Neural cell (in vitro differentiated cells): ENCODE results near the gene RDH11. TPM values are rescaled to one million over a fixed set of nuclear protein-coding genes. Genes with fewer than 3 reads are reported as not detected.

Source experiments
- H2AFZ ChIP-seq: fragments of 200-600, 300-800 bp; sonication (generic), shearing (Covaris generic); 2 replicates; pipeline ENCODE4 v1.6.0; 2014; ENCODE audit warnings: low read depth, mild to moderate bottlenecking, antibody characterized with exemption, low read length, moderate library complexity
- H3F3A ChIP-seq: fragments of 200-600 bp; shearing (Covaris generic); 2 replicates; pipeline ENCODE4 v1.6.1; 2016; ENCODE audit warnings: mild to moderate bottlenecking, moderate library complexity, mixed read lengths, antibody characterized with exemption, low read length; ENCODE audit not compliant: insufficient read depth, poor library complexity, severe bottlenecking
- H3K27ac ChIP-seq: fragments of 200-600, 300-800 bp; sonication (generic), shearing (Covaris generic); 2 replicates; pipeline ENCODE4 v1.5.1; 2014; ENCODE audit warnings: mild to moderate bottlenecking, low read length, moderate library complexity
- H3K27me3 ChIP-seq: fragments of 300-800, 200-600 bp; sonication (generic), shearing (Covaris generic); 2 replicates; pipeline ENCODE4 v1.6.0; 2014; ENCODE audit warnings: mild to moderate bottlenecking, low read depth, low read length, moderate library complexity; ENCODE audit not compliant: insufficient read depth
- H3K36me3 ChIP-seq: fragments of 300-800, 200-600 bp; sonication (generic), shearing (Covaris generic); 2 replicates; pipeline ENCODE4 v1.5.1; 2014; ENCODE audit warnings: mild to moderate bottlenecking, antibody characterized with exemption, low read length, moderate library complexity; ENCODE audit not compliant: insufficient read depth
- H3K4me2 ChIP-seq: fragments of 300-800, 200-600 bp; sonication (generic), shearing (Covaris generic); 2 replicates; pipeline ENCODE4 v1.6.0; 2014; ENCODE audit warnings: mild to moderate bottlenecking, low read length
- H3K4me3 ChIP-seq: fragments of 300-800, 200-600 bp; sonication (generic), shearing (Covaris generic); 2 replicates; pipeline ENCODE4 v1.5.1; 2014; ENCODE audit warnings: mild to moderate bottlenecking, low read length, moderate library complexity
- H3K79me2 ChIP-seq: fragments of 200-600 bp; shearing (Covaris generic); replicated peaks from 2 replicates; pipeline ENCODE4 v1.6.0; 2014; ENCODE audit warnings: mild to moderate bottlenecking, low read length, moderate library complexity; ENCODE audit not compliant: insufficient read depth
- H3K9ac ChIP-seq: fragments of 300-800, 200-600 bp; sonication (generic), shearing (Covaris generic); 2 replicates; pipeline ENCODE4 v1.6.1; 2016; ENCODE audit warnings: mild to moderate bottlenecking, low read length, mixed read lengths
- H3K9me2 ChIP-seq: fragments of 200-600 bp; shearing (Covaris generic); 2 replicates; pipeline ENCODE4 v1.6.1; 2016; ENCODE audit warnings: mild to moderate bottlenecking, low read length, mixed read lengths; ENCODE audit not compliant: insufficient read depth
- H3K9me3 ChIP-seq: fragments of 200-600, 300-800 bp; sonication (generic), shearing (Covaris generic); 2 replicates; pipeline ENCODE4 v1.6.1; 2016; ENCODE audit warnings: mild to moderate bottlenecking, mixed run types, low read length, moderate library complexity, mixed read lengths
- H4K20me1 ChIP-seq: fragments of 200-600 bp; shearing (Covaris generic); 2 replicates; pipeline ENCODE4 v1.6.1; 2016; ENCODE audit warnings: mild to moderate bottlenecking, mixed run types; ENCODE audit not compliant: insufficient read depth
- CTCF ChIP-seq: fragments of 450-650 bp; IDR thresholded peaks from 2 replicates; pipeline ENCODE4 v1.5.1; 2014; ENCODE audit warnings: antibody characterized with exemption, mild to moderate bottlenecking, moderate library complexity; ENCODE audit not compliant: poor library complexity, severe bottlenecking
- EP300 ChIP-seq: fragments of 450-650 bp; conservative IDR thresholded peaks from 2 replicates; pipeline ENCODE4 v1.6.1; 2014; ENCODE audit warnings: antibody characterized with exemption, mild to moderate bottlenecking, moderate library complexity; ENCODE audit not compliant: poor library complexity, severe bottlenecking
- EZH2 ChIP-seq: fragments of 200-600, 300-800 bp; shearing (Covaris generic), sonication (generic); IDR thresholded peaks from 2 replicates; pipeline ENCODE4 v1.6.1; 2014; ENCODE audit warnings: antibody characterized with exemption, low read length, borderline replicate concordance, mild to moderate bottlenecking; ENCODE audit not compliant: insufficient read depth, poor library complexity, severe bottlenecking
- MXI1 ChIP-seq: fragments of 450-650 bp; conservative IDR thresholded peaks from 2 replicates; pipeline ENCODE4 v1.6.1; 2014; ENCODE audit warnings: antibody characterized with exemption, mild to moderate bottlenecking; ENCODE audit not compliant: poor library complexity, severe bottlenecking
- POLR2AphosphoS5 ChIP-seq: IDR thresholded peaks from 2 replicates; pipeline ENCODE4 v1.6.1; 2012
- RAD21 ChIP-seq: fragments of 450-650 bp; conservative IDR thresholded peaks from 2 replicates; pipeline ENCODE4 v1.6.1; 2014; ENCODE audit warnings: antibody characterized with exemption, mild to moderate bottlenecking, moderate library complexity
- REST ChIP-seq: IDR thresholded peaks from 2 replicates; pipeline ENCODE4 v1.6.1; 2012; ENCODE audit warnings: borderline replicate concordance
- SMC3 ChIP-seq: fragments of 450-650 bp; conservative IDR thresholded peaks from 2 replicates; pipeline ENCODE4 v1.6.1; 2014; ENCODE audit warnings: antibody characterized with exemption, mild to moderate bottlenecking, moderate library complexity; ENCODE audit not compliant: poor library complexity
- TAF1 ChIP-seq: IDR thresholded peaks from 2 replicates; pipeline ENCODE4 v1.6.1; 2012; ENCODE audit warnings: low read depth
- polyA plus RNA-seq: library from polyadenylated mRNA; depleted of rRNA; stranded (reverse); fragments of >200 nt; gene quantifications from 2 replicates; pipeline ENCODE4 v1.2.3, GENCODE V29; 2014

RDH11 gene
- polyA plus RNA-seq, 1 donor from 2014 or later, result 190 TPM

- Histone ChIP-seq H3K4me2 (no peak overlapping the region), H3K27me3 (no peaks in the 10 kb centered on the region), H3K79me2 (no peaks in the 10 kb centered on the region), H3K9me2 (no peaks in the 10 kb centered on the region), H2AFZ (no peak overlapping the region), H3K36me3 (no peaks in the 10 kb centered on the region), H3K4me3 (no peak overlapping the region), H3K9me3 (no peaks in the 10 kb centered on the region), H3K9ac (no peak overlapping the region), H4K20me1 (no peaks in the 10 kb centered on the region), H3F3A (no peaks in the 10 kb centered on the region), H3K27ac (no peak overlapping the region)
- TF ChIP-seq POLR2AphosphoS5, result no peak
- no peak for TF ChIP-seq EZH2
- no peak for TF ChIP-seq TAF1
- TF ChIP-seq CTCF, result no peak
- no peak for TF ChIP-seq MXI1
- TF ChIP-seq RAD21, result no peak
- no peak for TF ChIP-seq EP300
- TF ChIP-seq REST, result no peak
- TF ChIP-seq SMC3, result no peak
Measured at GRCh38 chr14:67638642-67639041, 56.9 kb downstream of the RDH11 start.

GRCh38 chr14:67636361-67636919, 59.1 kb downstream of the RDH11 start:
- H3K36me3 ChIP-seq, result peaks cover 6% of the 10 kb centered on the region
- no peak overlapping the region for H2AFZ ChIP-seq
- H3K9me2 ChIP-seq, result no peaks in the 10 kb centered on the region
- H4K20me1 ChIP-seq, result no peaks in the 10 kb centered on the region
- no peak overlapping the region for H3K4me3 ChIP-seq
- H3K9ac ChIP-seq, result no peak overlapping the region
- no peak for TF ChIP-seq SMC3
- TF ChIP-seq TAF1, result no peak
- TF ChIP-seq CTCF, result no peak
- TF ChIP-seq EP300, result no peak
- no peak for TF ChIP-seq RAD21
- TF ChIP-seq MXI1, result no peak
- no peak for TF ChIP-seq POLR2AphosphoS5
- TF ChIP-seq REST, result no peak
- TF ChIP-seq EZH2, result no peak
- H3K27ac ChIP-seq, result no peak overlapping the region
- H3K27me3 ChIP-seq, result no peaks in the 10 kb centered on the region
- no peaks in the 10 kb centered on the region for H3F3A ChIP-seq
- H3K79me2 ChIP-seq, result no peaks in the 10 kb centered on the region
- H3K4me2 ChIP-seq, result no peak overlapping the region
- H3K9me3 ChIP-seq, result no peaks in the 10 kb centered on the region
